HepG2 (cell line): ENCODE measurements around the gene TROAP. TPM values are rescaled to one million over a fixed set of nuclear protein-coding genes. Genes with fewer than 3 reads are reported as not detected.

ENCODE experiments used
- ATAC-seq: fragments of 200-7000 bp; cut with Tn5 transposase; 3 replicates; pipeline ENCODE4 v1.9.1; 2020; ENCODE audit warnings: mild to moderate bottlenecking, moderate library complexity
- BruUV-seq: library from RNA; stranded (reverse); fragments of 400-500 nt; replicated peaks from 2 replicates; lab custom pipeline; 2021; lab: Mats Ljungman, UMichigan
- CTCF ChIA-PET: fragments of 300-600 bp; formaldehyde crosslinking; extraction: SDS; loops from one replicate; lab custom pipeline; 2021; ENCODE audit warnings: low total read pairs, inconsistent platforms, low intra/inter-chr PET ratio; lab: Yijun Ruan, JAX
- POLR2A ChIA-PET: fragments of 350-600 bp; sonication (Branson Sonifier 250); formaldehyde crosslinking; loops from one replicate; lab custom pipeline; 2020; ENCODE audit warnings: antibody characterized with exemption, inconsistent platforms; lab: Yijun Ruan, JAX
- DNase-seq: peaks from one replicate; pipeline ENCODE4 v3.0.0-alpha.2; 2015; ENCODE audit warnings: low spot score
- FAIRE-seq: peaks from 3 replicates; lab custom pipeline; 2011; peaks lifted over from hg19 to GRCh38; lab: Jason Lieb, UNC
- H2AFZ ChIP-seq: one replicate; pipeline ENCODE4 v1.6.1; 2011; ENCODE audit warnings: low read length, inconsistent platforms
- H3K27ac ChIP-seq: fragments of 300-600 bp; 3 replicates; pipeline ENCODE4 v1.8.0; 2011; ENCODE audit warnings: mixed run types, mild to moderate bottlenecking, mixed read lengths, low read length, inconsistent platforms; ENCODE audit not compliant: insufficient read depth; ENCODE audit errors: extremely low read length
- H3K27me3 ChIP-seq, 2 experiments: fragments of 200-600 bp in 1 of 2; 2 replicates in 1 of 2; 3 replicates in 1 of 2; pipeline versions ENCODE4 v1.6.0 to v1.8.0; 2011; ENCODE audit warnings: low read length in 2 of 2, mild to moderate bottlenecking in 2 of 2, moderate library complexity in 2 of 2, inconsistent platforms in 1 of 2; ENCODE audit not compliant: insufficient read depth in 2 of 2, control insufficient read depth in 1 of 2
- H3K36me3 ChIP-seq, 2 experiments: fragments of 200-600 bp in 1 of 2; replicated peaks in 1 of 2; 2 replicates in 1 of 2; 3 replicates in 1 of 2; pipeline versions ENCODE4 v1.5.1 to v1.8.0; 2011; ENCODE audit warnings: low read length in 2 of 2, inconsistent platforms in 1 of 2; ENCODE audit not compliant: insufficient read depth in 2 of 2, control insufficient read depth in 1 of 2
- H3K4me1 ChIP-seq: 2 replicates; pipeline ENCODE4 v1.5.1; 2012; ENCODE audit warnings: low read length, inconsistent platforms; ENCODE audit not compliant: insufficient read depth
- H3K4me2 ChIP-seq: 2 replicates; pipeline ENCODE4 v1.6.0; 2011; ENCODE audit warnings: low read depth, low read length, inconsistent platforms
- H3K4me3 ChIP-seq, 3 experiments: fragments of 200-600 bp in 1 of 3; sonication (generic), shearing (Covaris generic) in 1 of 3; replicated peaks in 1 of 3; 2 replicates each; pipeline ENCODE4 v1.5.1; 2011 to 2016; ENCODE audit warnings: low read length in 3 of 3, inconsistent platforms in 2 of 3, low read depth in 2 of 3, mild to moderate bottlenecking in 2 of 3, control low read depth in 1 of 3, mixed read lengths in 1 of 3; ENCODE audit not compliant: insufficient read depth in 1 of 3
- H3K79me2 ChIP-seq: one replicate; pipeline ENCODE4 v1.6.1; 2011; ENCODE audit warnings: low read length, inconsistent platforms; ENCODE audit not compliant: insufficient read depth
- H3K9ac ChIP-seq: 2 replicates; pipeline ENCODE4 v1.6.0; 2011; ENCODE audit warnings: mild to moderate bottlenecking, low read depth, low read length, inconsistent platforms; ENCODE audit not compliant: insufficient read depth
- H3K9me3 ChIP-seq: 2 replicates; pipeline ENCODE4 v1.5.1; 2012; ENCODE audit warnings: mild to moderate bottlenecking, low read length
- H4K20me1 ChIP-seq: 2 replicates; pipeline ENCODE4 v1.6.0; 2011; ENCODE audit warnings: inconsistent platforms, mild to moderate bottlenecking, low read length, moderate library complexity; ENCODE audit not compliant: insufficient read depth
- ELF4 ChIP-seq: sonication (generic); formaldehyde crosslinking; IDR thresholded peaks from 2 replicates; pipeline ENCODE4 v1.5.0; 2020; ENCODE audit warnings: missing genetic modification reagents, mild to moderate bottlenecking, moderate library complexity, borderline replicate concordance
- MED13 ChIP-seq: sonication (generic); formaldehyde crosslinking; IDR thresholded peaks from 2 replicates; pipeline ENCODE4 v1.5.0; 2020; ENCODE audit warnings: missing genetic modification reagents
- POGZ ChIP-seq: sonication (generic); formaldehyde crosslinking; IDR thresholded peaks from 2 replicates; pipeline ENCODE4 v1.4.0; 2020; ENCODE audit warnings: mild to moderate bottlenecking, missing genetic modification reagents
- RBFOX2 ChIP-seq: fragments of 200-400 bp; formaldehyde crosslinking; IDR thresholded peaks from 2 replicates; pipeline ENCODE4 v1.6.1; 2017; ENCODE audit warnings: low read depth, mild to moderate bottlenecking, low read length
- ZFYVE20 ChIP-seq: sonication (generic); formaldehyde crosslinking; IDR thresholded peaks from 2 replicates; pipeline ENCODE4 v1.8.0; 2023; ENCODE audit warnings: low read depth, mild to moderate bottlenecking, moderate library complexity, missing genetic modification reagents, borderline replicate concordance
- ZNF225 ChIP-seq: sonication (generic); formaldehyde crosslinking; IDR thresholded peaks from 2 replicates; pipeline ENCODE4 v1.4.0; 2020; ENCODE audit warnings: mild to moderate bottlenecking, missing genetic modification reagents
- ZNF256 ChIP-seq: sonication (generic); formaldehyde crosslinking; conservative IDR thresholded peaks from 2 replicates; pipeline ENCODE4 v1.4.0; 2020; ENCODE audit warnings: missing genetic modification reagents
- ZNF747 ChIP-seq: sonication (generic); formaldehyde crosslinking; IDR thresholded peaks from 2 replicates; pipeline ENCODE4 v1.8.1; 2023; ENCODE audit warnings: missing genetic modification reagents, mild to moderate bottlenecking, borderline replicate concordance
- WGBS: methylation state at CpG from one replicate; pipeline ENCODE4 v1.1.6; 2017; ENCODE audit warnings: low lambda C conversion rate; 5-methylcytosine and 5-hydroxymethylcytosine counted together
- in situ Hi-C: cut with HindIII; loops from 2 replicates; pipeline ENCODE4 v1.10.0; 2017; ENCODE audit warnings: low pct_unique_long_range_greater_than_20kb; ENCODE audit not compliant: extremely low pct_ligation_motif_present
- intact Hi-C: fragments of 100-400 bp; cut with micrococcal nuclease; formaldehyde crosslinking; loops from one replicate; pipeline ENCODE4 v1.10.0; 2022; ENCODE audit not compliant: unreplicated experiment
- polyA plus RNA-seq, 8 experiments: library from polyadenylated mRNA; depleted of rRNA in 3 of 8; stranded (reverse) in 7 of 8; unstranded in 1 of 8; fragments of >200 nt; fragmentation: Illumina TruSeq in 4 of 8; extraction: Trizol in 4 of 8; gene quantifications; 2 replicates each; pipeline versions ENCODE4 v1.2.1 to v1.2.3, GENCODE V29; 2011 to 2016; ENCODE audit warnings: low read depth in 4 of 8, missing spikeins in 1 of 8, mixed read lengths in 1 of 8; ENCODE audit not compliant: insufficient read depth in 1 of 8
- total RNA-seq, 5 experiments: library from RNA; depleted of rRNA; stranded (reverse); fragments of >200 nt; fragmentation: Illumina TruSeq; extraction: Trizol; gene quantifications; 2 replicates each; pipeline ENCODE4 v1.2.3, GENCODE V29; 2016; ENCODE audit warnings: low read depth in 1 of 5
- TF ChIP-seq, protein P1 (sequence below): sonication (generic); formaldehyde crosslinking; IDR thresholded peaks from 2 replicates; pipeline ENCODE4 v1.8.0; 2022; ENCODE audit warnings: missing genetic modification reagents, mild to moderate bottlenecking, inconsistent platforms, borderline replicate concordance
- TF ChIP-seq, protein P2 (sequence below): sonication (generic); formaldehyde crosslinking; IDR thresholded peaks from 2 replicates; pipeline ENCODE4 v1.4.0; 2020; ENCODE audit warnings: missing genetic modification reagents, borderline replicate concordance
- TF ChIP-seq, protein P3 (sequence below): fragments of 450-650 bp; IDR thresholded peaks from 2 replicates; pipeline ENCODE4 v1.6.1; 2017; ENCODE audit warnings: mild to moderate bottlenecking

The TROAP gene
- total and polyA plus RNA-seq, 2 of the 13 experiments (the other 11 are each of a cell fraction or from before 2014, with no cell fraction given), result 22.5 to 30.9 TPM

DNA sequence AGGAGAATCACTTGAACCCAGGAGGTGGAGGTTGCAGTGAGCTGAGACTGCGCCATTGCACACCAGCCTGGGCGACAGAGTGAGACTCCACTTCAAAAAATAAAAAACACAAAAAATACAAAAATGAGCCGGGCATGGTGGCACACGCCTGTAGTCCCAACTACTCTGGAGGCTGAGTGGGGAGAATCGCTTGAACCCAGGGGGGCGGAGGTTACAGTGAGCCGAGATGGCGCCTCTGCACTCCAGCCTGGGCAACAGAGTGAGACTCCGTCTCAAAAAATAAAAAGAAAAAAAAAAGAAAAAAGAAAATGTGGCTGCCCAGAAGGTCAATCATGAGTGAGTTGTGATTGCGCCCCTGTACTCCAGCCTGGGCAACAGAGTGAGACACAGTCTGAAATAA is 32.9 kb downstream of the TROAP start (continued):
- TF ChIP-seq ZFYVE20, result no peak
- no peak for TF ChIP-seq MED13 (CRISPR knock-in tag)

DNA sequence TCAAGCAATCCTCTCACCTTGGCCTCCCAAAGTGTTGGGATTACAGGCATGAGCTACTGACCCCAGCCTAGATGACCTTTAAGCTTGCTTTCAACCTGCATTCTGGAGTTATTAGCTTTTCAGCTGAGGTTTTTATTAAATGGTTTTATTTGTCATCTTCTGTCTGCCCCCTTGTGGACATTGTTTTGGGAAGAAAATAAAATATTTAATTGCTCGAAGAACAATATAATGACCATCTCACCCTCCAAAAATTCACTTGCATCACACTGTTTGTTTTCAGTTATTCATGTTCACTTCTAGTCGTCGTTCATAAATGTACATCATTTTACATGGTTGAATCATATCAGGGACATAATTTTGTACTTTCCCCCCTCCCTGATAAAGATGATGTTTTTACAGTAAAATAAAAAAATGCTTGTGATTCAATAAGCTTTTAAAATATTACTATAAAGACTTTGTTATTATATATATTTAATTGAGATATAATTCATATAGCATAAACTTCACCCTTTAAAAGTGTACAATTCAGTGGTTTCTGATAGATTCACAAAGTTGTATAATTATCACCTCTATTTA is 34.1 kb downstream of the TROAP start:
- intact Hi-C loops, result loop anchor here (1.0 kb wide), 2 partner anchors 20 to 223 kb away; partner anchors contain the start of gene C1QL4
- Histone ChIP-seq H3K4me1 (peaks cover 21% of the 10 kb centered on the region), H3K4me2 (no peak overlapping the region), H3K36me3 (no peaks in the 10 kb centered on the region), H3K27me3 (no peaks in the 10 kb centered on the region), H2AFZ (no peak overlapping the region), H3K9me3 (no peaks in the 10 kb centered on the region), H3K79me2 (no peaks in the 10 kb centered on the region), H4K20me1 (no peaks in the 10 kb centered on the region), H3K27ac (no peak overlapping the region), H3K9ac (no peak overlapping the region), H3K4me3 (no peak overlapping the region)
- 10% methylated on average over 3 of the region's 3 CpGs for WGBS
- in situ Hi-C loops, result no loop called here
- no TSS peak for BruUV-seq
- ChIA-PET CTCF (interaction anchor here (0.6 to 5.8 kb wide), 5 partner anchors 9 to 223 kb away, joined by 3 to 115 read pairs (median 14); no protein-coding TSS in a partner anchor), POLR2A (interaction anchor here (1.0 to 2.8 kb wide), 2 partner anchors 10 kb away, joined by 8 to 22 read pairs; partner anchors contain the start of genes DNAJC22 and SPATS2)
- ATAC-seq (no peak), DNase-seq (no peak), FAIRE-seq (no peak)
- TF ChIP-seq ZNF747 (CRISPR knock-in tag) (no peak), RBFOX2 (no peak), ZNF256 (CRISPR knock-in tag) (no peak), ELF4 (CRISPR knock-in tag) (no peak), ZNF225 (CRISPR knock-in tag) (no peak), POGZ (no peak)
- TF ChIP-seq, protein P1, sequence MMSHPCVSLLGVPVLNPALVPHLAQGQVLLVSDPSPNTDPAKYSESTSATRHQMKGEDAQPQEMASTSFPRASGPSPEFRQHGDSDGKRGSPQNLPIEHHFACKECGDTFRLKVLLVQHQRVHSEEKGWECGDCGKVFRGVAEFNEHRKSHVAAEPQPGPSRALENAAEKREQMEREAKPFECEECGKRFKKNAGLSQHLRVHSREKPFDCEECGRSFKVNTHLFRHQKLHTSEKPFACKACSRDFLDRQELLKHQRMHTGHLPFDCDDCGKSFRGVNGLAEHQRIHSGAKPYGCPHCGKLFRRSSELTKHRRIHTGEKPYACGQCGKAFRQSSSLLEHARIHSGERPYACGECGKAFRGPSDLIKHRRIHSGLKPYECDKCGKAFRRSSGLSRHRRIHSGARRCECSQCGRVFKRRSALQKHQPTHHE (CRISPR knock-in tag), result no peak
- TF ChIP-seq, protein P2, sequence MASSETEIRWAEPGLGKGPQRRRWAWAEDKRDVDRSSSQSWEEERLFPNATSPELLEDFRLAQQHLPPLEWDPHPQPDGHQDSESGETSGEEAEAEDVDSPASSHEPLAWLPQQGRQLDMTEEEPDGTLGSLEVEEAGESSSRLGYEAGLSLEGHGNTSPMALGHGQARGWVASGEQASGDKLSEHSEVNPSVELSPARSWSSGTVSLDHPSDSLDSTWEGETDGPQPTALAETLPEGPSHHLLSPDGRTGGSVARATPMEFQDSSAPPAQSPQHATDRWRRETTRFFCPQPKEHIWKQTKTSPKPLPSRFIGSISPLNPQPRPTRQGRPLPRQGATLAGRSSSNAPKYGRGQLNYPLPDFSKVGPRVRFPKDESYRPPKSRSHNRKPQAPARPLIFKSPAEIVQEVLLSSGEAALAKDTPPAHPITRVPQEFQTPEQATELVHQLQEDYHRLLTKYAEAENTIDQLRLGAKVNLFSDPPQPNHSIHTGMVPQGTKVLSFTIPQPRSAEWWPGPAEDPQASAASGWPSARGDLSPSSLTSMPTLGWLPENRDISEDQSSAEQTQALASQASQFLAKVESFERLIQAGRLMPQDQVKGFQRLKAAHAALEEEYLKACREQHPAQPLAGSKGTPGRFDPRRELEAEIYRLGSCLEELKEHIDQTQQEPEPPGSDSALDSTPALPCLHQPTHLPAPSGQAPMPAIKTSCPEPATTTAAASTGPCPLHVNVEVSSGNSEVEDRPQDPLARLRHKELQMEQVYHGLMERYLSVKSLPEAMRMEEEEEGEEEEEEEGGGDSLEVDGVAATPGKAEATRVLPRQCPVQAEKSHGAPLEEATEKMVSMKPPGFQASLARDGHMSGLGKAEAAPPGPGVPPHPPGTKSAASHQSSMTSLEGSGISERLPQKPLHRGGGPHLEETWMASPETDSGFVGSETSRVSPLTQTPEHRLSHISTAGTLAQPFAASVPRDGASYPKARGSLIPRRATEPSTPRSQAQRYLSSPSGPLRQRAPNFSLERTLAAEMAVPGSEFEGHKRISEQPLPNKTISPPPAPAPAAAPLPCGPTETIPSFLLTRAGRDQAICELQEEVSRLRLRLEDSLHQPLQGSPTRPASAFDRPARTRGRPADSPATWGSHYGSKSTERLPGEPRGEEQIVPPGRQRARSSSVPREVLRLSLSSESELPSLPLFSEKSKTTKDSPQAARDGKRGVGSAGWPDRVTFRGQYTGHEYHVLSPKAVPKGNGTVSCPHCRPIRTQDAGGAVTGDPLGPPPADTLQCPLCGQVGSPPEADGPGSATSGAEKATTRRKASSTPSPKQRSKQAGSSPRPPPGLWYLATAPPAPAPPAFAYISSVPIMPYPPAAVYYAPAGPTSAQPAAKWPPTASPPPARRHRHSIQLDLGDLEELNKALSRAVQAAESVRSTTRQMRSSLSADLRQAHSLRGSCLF (CRISPR knock-in tag), result no peak
- TF ChIP-seq, protein P3, sequence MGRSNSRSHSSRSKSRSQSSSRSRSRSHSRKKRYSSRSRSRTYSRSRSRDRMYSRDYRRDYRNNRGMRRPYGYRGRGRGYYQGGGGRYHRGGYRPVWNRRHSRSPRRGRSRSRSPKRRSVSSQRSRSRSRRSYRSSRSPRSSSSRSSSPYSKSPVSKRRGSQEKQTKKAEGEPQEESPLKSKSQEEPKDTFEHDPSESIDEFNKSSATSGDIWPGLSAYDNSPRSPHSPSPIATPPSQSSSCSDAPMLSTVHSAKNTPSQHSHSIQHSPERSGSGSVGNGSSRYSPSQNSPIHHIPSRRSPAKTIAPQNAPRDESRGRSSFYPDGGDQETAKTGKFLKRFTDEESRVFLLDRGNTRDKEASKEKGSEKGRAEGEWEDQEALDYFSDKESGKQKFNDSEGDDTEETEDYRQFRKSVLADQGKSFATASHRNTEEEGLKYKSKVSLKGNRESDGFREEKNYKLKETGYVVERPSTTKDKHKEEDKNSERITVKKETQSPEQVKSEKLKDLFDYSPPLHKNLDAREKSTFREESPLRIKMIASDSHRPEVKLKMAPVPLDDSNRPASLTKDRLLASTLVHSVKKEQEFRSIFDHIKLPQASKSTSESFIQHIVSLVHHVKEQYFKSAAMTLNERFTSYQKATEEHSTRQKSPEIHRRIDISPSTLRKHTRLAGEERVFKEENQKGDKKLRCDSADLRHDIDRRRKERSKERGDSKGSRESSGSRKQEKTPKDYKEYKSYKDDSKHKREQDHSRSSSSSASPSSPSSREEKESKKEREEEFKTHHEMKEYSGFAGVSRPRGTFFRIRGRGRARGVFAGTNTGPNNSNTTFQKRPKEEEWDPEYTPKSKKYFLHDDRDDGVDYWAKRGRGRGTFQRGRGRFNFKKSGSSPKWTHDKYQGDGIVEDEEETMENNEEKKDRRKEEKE, result no peak
